Measurements from ENCODE around the gene ADIPOR2.
A peak's percentile ranks its signal among the peaks of the same experiment; 100 is the strongest.

The ADIPOR2 gene

DNA sequence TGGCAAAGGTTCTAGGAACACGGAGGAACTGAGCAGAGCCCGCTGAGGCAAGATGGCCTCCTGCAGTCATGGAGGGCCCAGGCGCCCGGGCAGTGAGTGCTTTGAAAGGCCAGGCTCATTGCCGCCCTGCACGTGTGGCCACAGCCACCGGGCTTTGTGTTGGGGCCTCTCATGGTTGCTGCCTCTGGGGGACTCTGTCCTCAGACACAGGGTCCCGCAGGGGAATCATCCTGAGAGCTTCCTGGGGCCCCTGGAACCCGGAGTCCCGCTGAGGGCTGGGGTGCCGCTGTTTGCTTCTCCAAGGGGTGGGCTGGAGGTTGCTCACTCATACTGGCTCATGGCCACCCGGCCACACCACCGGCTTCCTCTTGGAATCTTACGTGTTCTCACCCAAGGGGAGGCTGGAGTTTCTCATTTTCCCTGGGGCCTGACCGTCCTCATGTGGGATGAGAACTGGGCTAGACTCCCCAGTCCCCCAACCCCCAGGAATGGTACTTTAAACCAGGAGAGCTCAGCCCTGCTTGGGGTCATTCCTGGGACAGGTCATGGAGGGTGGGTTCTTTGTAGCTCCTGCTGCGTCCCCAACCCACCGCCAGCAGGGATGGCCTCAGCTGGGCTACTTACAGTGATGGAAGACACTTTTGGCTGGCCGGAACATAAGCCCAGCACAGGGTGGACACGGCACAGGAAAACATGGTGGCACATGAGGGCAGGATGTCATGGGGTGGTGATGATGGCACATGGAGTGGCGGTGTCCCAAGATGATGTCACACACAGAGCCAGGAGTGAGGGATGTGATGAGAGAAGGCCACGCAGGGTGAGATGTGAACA is 108.4 kb downstream of the ADIPOR2 start:
- DNase-seq (ENCODE audit: low spot score), result peak; percentile 5

GRCh38 chr12:1799882-1800400 is 109.1 kb downstream of the ADIPOR2 start:
- peak; percentile 0 for DNase-seq (ENCODE audit: low spot score)

DNA sequence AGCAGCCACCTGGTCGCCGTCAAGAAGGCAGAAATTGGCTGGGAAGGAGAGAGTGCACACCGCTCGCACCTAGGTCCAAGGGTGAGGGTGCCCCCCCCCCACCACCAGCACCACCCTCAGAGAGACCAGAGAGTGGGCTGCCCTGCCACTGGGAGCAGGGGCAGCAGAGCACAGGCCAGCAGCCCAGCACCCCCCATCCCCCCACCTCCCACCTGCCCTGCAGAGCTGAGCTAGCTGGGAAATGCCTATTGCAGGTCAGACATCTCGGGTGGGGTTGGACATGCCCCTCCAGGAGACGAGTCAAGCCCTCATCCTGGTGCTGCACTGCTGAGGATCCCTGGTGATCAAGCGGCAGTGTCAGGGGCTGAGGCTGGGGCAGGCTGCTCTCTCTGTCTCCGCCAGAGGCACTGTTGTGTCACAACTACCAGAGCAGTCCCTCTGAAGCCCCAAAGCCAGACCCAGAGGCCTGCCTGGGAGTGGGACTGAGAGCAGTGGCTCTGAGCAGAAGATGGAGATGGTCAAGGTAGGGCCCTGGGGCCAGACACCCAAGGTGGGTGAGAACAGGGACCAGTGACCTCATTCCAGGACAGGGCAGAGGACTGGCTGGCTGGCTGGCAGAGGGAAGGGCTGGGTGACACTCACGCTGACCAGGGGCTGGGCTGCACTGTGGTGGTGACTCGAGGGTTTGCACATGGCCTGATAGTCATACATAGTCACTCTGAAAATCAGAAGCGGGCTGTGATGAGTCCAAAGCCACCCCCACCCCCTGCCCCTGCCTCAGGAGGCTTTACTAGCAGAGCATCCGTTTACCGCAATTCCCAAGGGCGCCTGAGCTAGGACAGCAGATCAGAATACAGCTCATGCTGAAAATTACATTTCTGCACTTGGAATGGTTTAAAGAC is 109.8 kb downstream of the ADIPOR2 start:
- DNase-seq (ENCODE audit: low spot score), result peak; percentile 77

DNA sequence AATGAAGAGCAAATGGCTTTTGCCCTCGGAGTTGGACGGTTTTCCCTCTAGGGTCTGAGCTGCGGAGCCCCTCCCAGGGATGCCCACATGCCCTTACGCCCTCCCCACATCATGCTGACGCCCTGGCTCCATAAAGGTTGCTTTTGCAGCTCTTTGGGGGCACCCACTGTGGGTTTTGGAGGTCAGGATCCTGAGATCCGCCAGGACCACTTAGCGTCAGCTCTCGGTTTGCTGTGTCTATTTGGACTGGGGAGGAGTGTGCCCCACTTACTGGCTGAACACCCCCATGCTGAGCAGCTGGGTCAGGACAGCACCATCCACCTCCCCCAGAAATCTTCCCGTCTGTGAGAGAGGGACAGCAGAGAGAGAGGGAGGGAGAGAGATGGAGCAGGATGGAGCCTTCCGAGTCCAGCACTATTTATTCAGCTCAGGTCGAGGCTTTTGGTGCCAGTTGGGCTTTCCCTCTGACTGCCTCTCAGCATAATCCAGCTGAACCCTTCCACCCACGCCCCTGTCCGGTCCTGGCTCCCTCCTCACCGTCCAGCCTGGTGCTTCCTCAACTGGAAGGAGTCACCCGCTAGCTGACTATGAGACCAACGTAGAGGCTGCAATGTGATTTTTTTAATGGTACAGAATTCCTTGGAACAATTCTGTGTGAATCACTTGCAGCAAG is 110.6 kb downstream of the ADIPOR2 start:
- no peak for DNase-seq (ENCODE audit: low spot score)

DNA sequence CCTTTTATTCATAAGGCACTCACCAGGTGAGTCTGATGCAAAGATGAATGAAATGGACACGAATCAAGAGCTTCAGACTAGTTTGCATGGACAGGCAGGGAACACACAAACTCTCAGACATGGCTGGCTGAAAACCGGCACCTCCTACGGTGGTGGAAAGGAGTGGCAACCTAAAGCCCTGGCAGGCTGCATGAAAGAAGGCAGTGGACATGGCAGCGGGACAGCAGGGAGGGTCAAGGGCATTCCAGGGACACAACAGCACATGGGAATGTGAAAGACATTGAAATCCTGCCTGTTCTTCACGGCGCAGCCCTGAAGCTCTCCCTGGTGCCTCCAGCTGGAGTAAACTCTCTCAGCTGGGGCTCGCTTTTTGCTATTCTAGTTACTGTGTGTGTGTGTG is 112.9 kb downstream of the ADIPOR2 start:
- DNase-seq (ENCODE audit: low spot score), result no peak

DNA sequence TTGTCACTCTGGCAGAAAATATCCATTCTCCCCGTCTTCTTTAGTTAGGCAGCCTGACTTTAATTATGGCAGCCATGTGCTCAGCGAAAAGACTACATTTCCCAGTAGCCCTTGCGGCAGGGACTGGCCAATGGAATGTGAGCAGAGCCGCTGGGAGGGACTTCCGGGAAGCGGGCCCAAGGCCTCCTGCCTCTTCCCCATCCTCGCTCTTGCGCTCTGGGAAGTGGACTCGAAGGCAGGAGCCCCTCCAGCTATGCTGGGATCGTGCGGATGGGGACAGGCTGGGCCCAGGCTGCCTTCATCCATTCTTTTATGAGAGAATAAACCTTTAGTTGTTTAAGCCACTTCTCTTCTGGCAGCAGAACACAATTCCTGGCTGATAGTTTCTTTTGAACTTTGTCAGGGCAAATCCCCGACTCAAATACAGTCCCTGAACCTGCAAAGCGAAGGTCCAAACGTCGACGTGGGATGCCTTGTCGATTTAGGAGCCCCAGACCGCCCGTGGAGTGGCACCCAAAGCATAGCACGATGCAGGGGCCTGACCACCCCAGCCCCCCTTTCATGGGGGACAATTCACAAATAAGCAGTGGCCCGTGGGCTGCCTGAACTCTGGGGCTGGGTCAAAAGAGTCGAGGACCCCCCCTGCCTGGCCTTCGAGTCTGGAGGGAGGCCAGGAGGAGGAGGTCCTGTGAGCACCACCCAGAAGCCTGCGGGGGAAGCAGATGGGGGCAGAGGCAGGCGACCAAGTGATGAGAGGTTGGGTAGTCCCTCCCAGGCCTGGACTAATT is 113.9 kb downstream of the ADIPOR2 start:
- DNase-seq (ENCODE audit: low spot score), result peak; percentile 96

DNA sequence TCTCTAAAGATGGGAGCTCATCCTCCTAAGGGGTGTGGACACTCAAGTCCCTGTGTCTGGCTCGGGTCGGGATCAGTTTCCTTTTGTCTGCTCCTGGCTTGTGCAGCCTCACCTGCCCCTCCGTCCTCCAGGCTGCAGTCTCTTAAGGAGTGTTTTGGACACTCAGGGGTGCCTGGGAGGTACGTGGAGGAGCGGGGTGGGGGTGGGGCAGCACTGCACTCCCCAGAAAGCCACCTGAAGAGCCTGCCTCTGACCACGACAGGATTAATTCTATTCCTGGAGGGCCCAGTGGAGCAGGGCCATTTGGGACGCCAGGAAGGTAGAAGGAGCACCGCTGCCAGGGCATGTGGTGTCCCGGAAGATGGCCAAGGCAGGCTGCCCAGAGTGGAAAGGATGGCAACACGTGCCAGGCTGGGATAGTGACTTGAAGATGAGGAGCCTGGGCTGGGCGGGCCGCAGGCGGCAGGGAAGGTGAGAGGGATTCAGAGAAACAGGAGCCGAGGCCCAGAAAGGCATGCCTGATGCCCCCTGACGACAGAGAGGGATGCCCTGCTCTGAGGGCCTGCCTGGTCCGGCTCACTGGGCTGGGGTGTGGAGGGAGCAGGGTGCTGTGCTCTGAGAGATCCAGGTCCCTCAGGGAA is 114.7 kb downstream of the ADIPOR2 start:
- no peak for DNase-seq (ENCODE audit: low spot score)

DNA sequence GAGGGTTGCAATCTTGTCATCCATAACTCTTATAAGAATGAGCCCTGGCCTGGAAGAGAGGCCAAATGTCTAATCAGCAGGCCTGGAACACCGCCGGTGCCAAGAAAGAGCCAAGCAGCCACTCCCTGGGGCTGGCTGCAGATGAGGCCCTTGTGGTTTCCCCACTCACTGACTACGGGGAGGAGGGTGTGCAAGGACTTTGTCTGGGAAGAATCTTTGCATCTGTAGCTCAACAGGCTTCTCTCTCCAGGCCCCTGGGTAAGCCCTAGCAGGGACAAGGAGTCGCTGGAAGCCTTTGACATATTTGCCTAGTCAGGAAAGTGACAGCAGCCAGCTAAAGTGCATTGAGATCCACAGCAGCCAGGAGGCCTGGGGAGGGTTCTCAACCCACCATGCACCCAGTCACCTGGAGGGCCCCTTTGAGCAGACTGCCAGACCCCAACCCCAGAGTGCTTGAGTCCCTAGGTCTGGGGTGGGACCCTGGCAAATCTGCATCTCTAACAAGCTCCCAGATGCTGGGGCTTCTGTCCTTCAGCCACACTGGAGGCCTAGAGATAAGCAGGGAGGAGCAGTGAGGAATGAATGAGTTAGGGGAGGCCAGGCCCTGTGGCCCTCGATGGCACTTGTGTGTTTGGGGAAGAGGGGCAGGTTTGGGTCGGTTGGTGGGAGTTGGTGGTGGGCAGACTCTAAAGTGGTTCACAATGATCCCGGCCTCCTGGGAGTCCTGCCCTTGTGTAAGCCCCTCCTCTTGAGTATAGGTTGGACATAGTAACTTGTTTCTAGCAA is 115.6 kb downstream of the ADIPOR2 start:
- DNase-seq (ENCODE audit: low spot score), result no peak

DNA sequence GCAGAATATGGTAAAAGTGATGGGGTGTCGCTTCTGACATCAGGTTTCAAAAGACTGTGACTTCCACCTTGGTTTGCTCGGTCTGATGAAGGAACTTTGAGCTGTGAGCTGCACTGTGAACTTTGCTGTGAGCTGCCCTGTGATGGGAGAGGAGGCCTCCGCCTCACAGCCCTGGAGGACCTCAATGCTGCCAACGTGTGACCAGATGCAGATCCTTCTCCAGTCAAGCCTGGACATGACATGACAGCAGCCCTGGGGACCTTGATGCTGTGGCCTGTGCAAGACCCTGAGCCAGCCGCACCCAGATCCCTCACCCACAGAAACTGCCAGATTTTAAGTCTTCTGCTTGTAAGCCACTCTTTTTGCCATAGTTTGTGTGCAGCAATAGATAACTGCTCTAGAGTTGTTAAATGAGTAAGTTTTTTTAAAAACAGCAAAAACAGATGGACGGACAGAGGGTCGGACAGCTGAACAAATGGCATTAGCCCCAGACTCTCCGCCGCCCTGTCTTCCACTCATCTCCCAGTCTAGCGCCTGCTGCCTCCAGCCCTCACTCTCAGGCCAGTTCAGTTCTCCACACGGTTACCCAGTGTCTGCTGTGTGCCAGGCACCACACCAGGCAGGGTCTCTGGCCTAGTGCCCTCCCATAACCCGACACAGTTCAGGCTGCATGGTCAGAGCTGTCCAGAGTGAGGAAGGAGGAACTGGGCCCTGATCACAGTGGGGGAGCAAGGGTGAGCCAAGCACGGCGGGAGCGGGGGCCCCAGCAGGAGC is 116.4 kb downstream of the ADIPOR2 start:
- no peak for DNase-seq (ENCODE audit: low spot score)

- DNase-seq (ENCODE audit: low spot score), result no peak
Measured at GRCh38 chr12:1808036-1808797, 117.3 kb downstream of the ADIPOR2 start.

- no peak for DNase-seq (ENCODE audit: low spot score)
Measured at GRCh38 chr12:1808798-1809480, 118.1 kb downstream of the ADIPOR2 start.

DNA sequence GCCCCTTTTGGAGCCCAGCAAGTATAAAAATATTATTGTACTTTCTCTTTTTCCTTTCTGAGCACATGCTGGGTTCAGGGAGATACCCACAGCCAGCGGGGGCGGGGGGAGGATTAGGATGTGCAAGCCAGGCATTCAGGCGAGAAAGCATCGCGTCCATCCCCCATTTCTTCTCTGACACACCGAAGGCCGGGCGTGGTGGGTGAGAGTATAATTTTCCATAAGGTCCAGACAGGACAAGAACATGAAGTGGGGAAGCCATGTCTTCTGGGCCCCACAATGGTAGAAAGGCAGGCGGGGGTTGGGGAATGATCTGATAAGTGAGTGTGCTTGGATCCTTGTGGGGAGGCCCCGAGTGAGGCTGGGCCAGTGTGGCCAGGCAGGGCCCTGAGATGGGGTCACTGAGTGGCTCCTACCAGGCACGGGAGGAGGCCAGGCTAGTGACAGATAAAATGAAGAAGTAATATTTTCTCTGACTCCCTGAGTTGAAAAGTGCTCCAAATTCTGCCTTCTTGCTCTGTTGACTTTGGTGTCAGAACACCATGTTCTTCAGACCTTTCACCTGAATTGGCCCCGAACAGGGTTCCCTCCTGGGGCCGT is 118.8 kb downstream of the ADIPOR2 start:
- DNase-seq (ENCODE audit: low spot score), result no peak

DNA sequence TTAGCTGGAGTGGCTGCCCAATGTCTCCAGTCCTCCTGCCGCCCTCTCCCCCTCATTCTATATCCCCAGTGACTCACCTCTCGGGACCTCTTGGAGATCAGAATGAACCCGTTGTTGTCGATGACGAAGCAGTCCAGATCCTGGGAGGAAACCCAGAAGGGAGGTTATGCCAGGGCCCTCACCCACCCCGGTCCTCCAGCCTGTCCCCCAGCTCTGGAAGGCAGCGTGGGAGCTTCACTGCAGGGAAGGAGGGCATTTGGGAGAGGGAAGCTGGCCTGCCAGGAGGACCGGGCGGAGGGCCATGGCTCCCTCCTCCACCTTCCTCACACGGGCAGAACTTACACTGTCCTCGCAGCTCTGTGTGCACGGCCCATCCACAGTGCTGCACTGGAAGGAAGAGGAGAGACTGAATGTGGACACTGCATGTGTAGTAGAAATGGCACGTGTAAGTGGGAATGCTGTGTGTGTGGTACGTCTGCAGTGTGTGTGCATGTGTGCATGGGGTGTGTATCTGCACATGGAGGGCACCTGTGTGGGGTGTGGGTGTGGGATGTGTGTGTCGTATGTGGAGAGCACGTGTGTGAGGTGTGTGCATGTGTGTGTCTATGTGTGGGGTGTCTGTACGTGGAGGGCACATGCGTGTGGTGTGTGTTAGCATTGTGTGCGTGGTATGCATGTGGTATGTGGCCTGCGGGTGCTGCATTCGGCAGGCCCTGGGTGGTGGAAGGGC is 119.5 kb downstream of the ADIPOR2 start:
- DNase-seq (ENCODE audit: low spot score), result no peak

GRCh38 chr12:1810931-1811280 is 120.0 kb downstream of the ADIPOR2 start:
- no peak for DNase-seq (ENCODE audit: low spot score)

DNA sequence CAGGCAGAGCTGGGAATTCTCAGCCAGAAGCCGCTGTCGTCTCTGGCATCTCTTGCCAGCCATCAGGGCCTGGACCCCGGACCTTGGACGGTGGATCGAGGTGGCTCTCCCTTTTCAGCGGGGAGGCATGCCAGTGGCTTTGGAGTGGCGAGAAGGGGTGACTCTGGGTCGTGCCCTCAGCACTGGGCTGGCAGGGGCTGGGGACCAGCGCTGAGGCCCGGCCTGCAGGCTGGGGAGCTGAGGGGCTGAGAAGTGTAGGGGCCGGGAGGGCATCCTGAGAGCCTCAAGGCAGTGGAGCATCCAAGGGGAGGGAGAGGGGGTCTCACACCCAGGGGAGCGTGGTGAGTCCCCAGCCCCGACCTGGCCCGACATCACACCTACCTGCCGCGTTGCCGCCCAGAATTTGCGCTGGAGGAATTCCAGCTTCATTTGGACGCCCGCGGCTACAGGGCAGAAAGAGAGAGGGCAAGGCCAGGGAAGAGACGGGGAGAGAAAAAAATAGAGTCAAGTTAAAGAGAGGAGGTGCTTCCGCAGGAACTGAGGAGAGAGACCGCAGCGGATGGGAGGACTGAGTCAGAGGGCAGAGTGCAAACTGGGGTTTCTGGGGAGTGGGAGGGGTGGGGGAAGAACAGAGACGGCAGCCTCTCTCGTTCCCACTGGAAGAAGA is 120.5 kb downstream of the ADIPOR2 start:
- no peak for DNase-seq (ENCODE audit: low spot score)

GRCh38 chr12:1811948-1812291 is 121.0 kb downstream of the ADIPOR2 start:
- no peak for DNase-seq (ENCODE audit: low spot score)

Measured in HuH-7 (cell line).